WERI-Rb-1 (cell line): Measurements from ENCODE around the gene ZNHIT6.

Experiments used
- DNase-seq: peaks from one replicate; pipeline ENCODE4 v3.0.0-alpha.2; 2020
- H3K27ac ChIP-seq: fragments of 250-450 bp; sonication (Bioruptor Pico); 2 replicates; pipeline ENCODE4 v1.5.1; 2020; ENCODE audit warnings: mild to moderate bottlenecking, moderate library complexity
- H3K27me3 ChIP-seq: fragments of 250-450 bp; sonication (Bioruptor Pico); 2 replicates; pipeline ENCODE4 v1.5.1; 2021; ENCODE audit warnings: mild to moderate bottlenecking, low read depth, moderate library complexity; ENCODE audit not compliant: insufficient read depth, severe bottlenecking
- H3K36me3 ChIP-seq: fragments of 250-450 bp; sonication (Bioruptor Pico); 2 replicates; pipeline ENCODE4 v1.5.1; 2020; ENCODE audit warnings: mild to moderate bottlenecking, moderate library complexity
- H3K4me3 ChIP-seq: 2 replicates; pipeline ENCODE4 v1.5.1; 2011; ENCODE audit warnings: low read depth, mild to moderate bottlenecking, control low read depth, low read length
- H3K9me3 ChIP-seq: fragments of 250-450 bp; sonication (Bioruptor Pico); 2 replicates; pipeline ENCODE4 v1.5.1; 2021; ENCODE audit warnings: mild to moderate bottlenecking, moderate library complexity; ENCODE audit not compliant: severe bottlenecking
- TF ChIP-seq, protein P1 (sequence below): IDR thresholded peaks from 2 replicates; pipeline ENCODE4 v1.5.1; 2011; ENCODE audit warnings: low read depth, mild to moderate bottlenecking, control low read depth, inconsistent platforms, low read length

The ZNHIT6 gene

GRCh38 chr1:85602571-85602970, 105.7 kb downstream of the ZNHIT6 start:
- no peak overlapping the region for H3K4me3 ChIP-seq
- DNase-seq = no peak
- no peaks in the 10 kb centered on the region for H3K27me3 ChIP-seq
- H3K9me3 ChIP-seq = no peaks in the 10 kb centered on the region
- peak overlapping the region; percentile 39; the same call in 1 of the 2 replicates for H3K27ac ChIP-seq
- H3K36me3 ChIP-seq = no peaks in the 10 kb centered on the region
- TF ChIP-seq, protein P1, sequence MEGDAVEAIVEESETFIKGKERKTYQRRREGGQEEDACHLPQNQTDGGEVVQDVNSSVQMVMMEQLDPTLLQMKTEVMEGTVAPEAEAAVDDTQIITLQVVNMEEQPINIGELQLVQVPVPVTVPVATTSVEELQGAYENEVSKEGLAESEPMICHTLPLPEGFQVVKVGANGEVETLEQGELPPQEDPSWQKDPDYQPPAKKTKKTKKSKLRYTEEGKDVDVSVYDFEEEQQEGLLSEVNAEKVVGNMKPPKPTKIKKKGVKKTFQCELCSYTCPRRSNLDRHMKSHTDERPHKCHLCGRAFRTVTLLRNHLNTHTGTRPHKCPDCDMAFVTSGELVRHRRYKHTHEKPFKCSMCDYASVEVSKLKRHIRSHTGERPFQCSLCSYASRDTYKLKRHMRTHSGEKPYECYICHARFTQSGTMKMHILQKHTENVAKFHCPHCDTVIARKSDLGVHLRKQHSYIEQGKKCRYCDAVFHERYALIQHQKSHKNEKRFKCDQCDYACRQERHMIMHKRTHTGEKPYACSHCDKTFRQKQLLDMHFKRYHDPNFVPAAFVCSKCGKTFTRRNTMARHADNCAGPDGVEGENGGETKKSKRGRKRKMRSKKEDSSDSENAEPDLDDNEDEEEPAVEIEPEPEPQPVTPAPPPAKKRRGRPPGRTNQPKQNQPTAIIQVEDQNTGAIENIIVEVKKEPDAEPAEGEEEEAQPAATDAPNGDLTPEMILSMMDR = 0 out of 2 replicates have a peak, but pooled peaks have one; percentile 17

DNA sequence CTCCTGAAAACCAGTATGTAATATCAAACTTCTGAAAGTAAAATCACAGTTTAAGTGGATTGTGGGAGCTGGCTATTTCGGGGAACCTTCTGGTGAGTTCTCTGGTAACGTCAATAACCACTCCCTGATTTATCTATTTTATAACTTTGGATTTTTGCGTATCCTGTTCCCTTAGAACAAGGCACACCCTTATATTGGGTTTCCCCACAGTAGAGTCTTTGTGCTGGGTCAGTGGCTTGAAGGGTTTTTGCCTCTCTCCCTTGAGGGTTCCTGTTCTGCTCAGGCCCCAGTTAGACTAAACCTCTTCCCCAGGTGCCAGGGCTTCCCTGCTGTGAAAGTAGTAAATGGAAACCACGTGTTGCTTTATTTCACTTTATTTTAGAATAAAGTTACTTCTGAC, 106.3 kb downstream of the ZNHIT6 start:
- TF ChIP-seq, protein P1 = no peak

DNA sequence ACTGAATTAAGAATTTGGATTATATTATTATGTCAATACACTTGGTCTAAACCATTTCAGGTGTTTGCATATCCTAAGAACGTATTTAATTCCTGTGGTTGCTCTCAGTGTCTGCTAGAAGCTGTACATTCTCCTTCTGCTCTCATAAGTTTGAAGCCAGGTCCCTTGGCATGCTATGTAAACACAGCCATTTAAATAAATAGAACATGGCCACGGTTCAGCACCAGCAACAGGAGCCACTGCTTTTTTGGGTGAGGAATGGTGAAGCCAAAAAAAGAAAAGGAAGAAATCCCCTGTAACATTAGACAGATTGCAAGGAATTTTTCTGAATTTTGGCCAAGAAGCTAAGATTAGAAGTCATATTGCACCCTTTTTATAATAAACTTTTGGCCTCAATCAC, 108.6 kb downstream of the ZNHIT6 start:
- no peaks in the 10 kb centered on the region for H3K9me3 ChIP-seq
- no peak for DNase-seq
- TF ChIP-seq, protein P1 = no peak
- no peak overlapping the region for H3K4me3 ChIP-seq
- H3K27ac ChIP-seq = no peak overlapping the region
- H3K36me3 ChIP-seq = no peaks in the 10 kb centered on the region
- no peaks in the 10 kb centered on the region for H3K27me3 ChIP-seq

More for the DNA sequence above, 106.3 kb downstream of the ZNHIT6 start:
- no peak overlapping the region for H3K4me3 ChIP-seq
- H3K27me3 ChIP-seq = no peaks in the 10 kb centered on the region
- no peaks in the 10 kb centered on the region for H3K36me3 ChIP-seq
- no peak for DNase-seq
- H3K9me3 ChIP-seq = no peaks in the 10 kb centered on the region
- H3K27ac ChIP-seq = no peak overlapping the region
